ENCODE results near the gene PICALM.
"Not testable (repeated sequence)": the region's sequence is repeated elsewhere in the genome, so short reads cannot be mapped to it uniquely, and the experiment has no call there.

The PICALM gene
- 175 to 271 (median 209) reads per million in 9 experiments for total RNA-seq

GRCh38 chr11:86068951-86069407 is at the start of gene PICALM:
TSS of gene PICALM (minus strand) at chr11:86069084. CDS start at chr11:86068780, 304 bp downstream.
- Mint-ChIP-seq H3K27ac (peak within 1 kb of the TSS; percentile 98), H3K4me3 (peak within 1 kb of the TSS; percentile 99), H3K27me3 (no peaks in the 10 kb centered on the region), H3K36me3 (ENCODE audit: insufficient read depth) (peaks cover 39% of the 10 kb centered on the region), H3K4me1 (ENCODE audit: low read depth in 2 of 2) (peaks cover 20 to 35% of the 10 kb centered on the region in 2 donors), H3K9me3 (no peaks in the 10 kb centered on the region)
- DNase-seq, result peak; percentile 92 to 94 (median 93)
- ATAC-seq (replicated peaks), result peak; percentile 83

- no peaks in the 10 kb centered on the region for H3K27me3 Mint-ChIP-seq
- no peaks in the 10 kb centered on the region for H3K36me3 Mint-ChIP-seq (ENCODE audit: insufficient read depth)
- no peaks in the 10 kb centered on the region for H3K9me3 Mint-ChIP-seq
- no peak overlapping the region for H3K4me3 Mint-ChIP-seq
- no peak for DNase-seq
- no peak overlapping the region for H3K27ac Mint-ChIP-seq
- no peak for ATAC-seq (replicated peaks)
- peaks cover 15 to 20% of the 10 kb centered on the region in 2 donors for H3K4me1 Mint-ChIP-seq (ENCODE audit: low read depth in 2 of 2)
These were observed 49.4 kb upstream of the PICALM start for GRCh38 chr11:86118253-86118652.

- no peaks in the 10 kb centered on the region for H3K9me3 Mint-ChIP-seq
- no peaks in the 10 kb centered on the region for H3K36me3 Mint-ChIP-seq (ENCODE audit: insufficient read depth)
- H3K4me3 Mint-ChIP-seq, result no peak overlapping the region
- peaks cover 15 to 20% of the 10 kb centered on the region in 2 donors for H3K4me1 Mint-ChIP-seq (ENCODE audit: low read depth in 2 of 2)
- DNase-seq (no peak), ATAC-seq (replicated peaks) (no peak)
- no peaks in the 10 kb centered on the region for H3K27me3 Mint-ChIP-seq
- H3K27ac Mint-ChIP-seq, result peak overlapping the region in 1 of 2 donors; percentile 70
These were observed 48.8 kb upstream of the PICALM start for GRCh38 chr11:86117712-86118063.

GRCh38 chr11:86117001-86117711 is 48.3 kb upstream of the PICALM start:
- H3K9me3 Mint-ChIP-seq, result no peaks in the 10 kb centered on the region
- DNase-seq (no peak), ATAC-seq (replicated peaks) (no peak)
- peak overlapping the region in 1 of 2 donors; percentile 56 for H3K4me3 Mint-ChIP-seq
- peak overlapping the region; percentile 33 to 70 for H3K27ac Mint-ChIP-seq
- H3K36me3 Mint-ChIP-seq (ENCODE audit: insufficient read depth), result no peaks in the 10 kb centered on the region
- H3K4me1 Mint-ChIP-seq (ENCODE audit: low read depth in 2 of 2), result peaks cover 15 to 20% of the 10 kb centered on the region in 2 donors
- H3K27me3 Mint-ChIP-seq, result no peaks in the 10 kb centered on the region

- Mint-ChIP-seq H3K27ac (peak overlapping the region; percentile 33 to 88), H3K4me1 (ENCODE audit: low read depth in 2 of 2) (peaks cover 15 to 20% of the 10 kb centered on the region in 2 donors), H3K9me3 (no peaks in the 10 kb centered on the region), H3K4me3 (peak overlapping the region; percentile 39 to 56), H3K27me3 (no peaks in the 10 kb centered on the region), H3K36me3 (ENCODE audit: insufficient read depth) (no peaks in the 10 kb centered on the region)
- ATAC-seq (replicated peaks), result peak; percentile 99
- peak in 1 of 3 experiments; percentile 16 for DNase-seq
These were observed 47.5 kb upstream of the PICALM start for GRCh38 chr11:86116386-86116726.

- Mint-ChIP-seq H3K4me3 (peak overlapping the region; percentile 39 to 56), H3K9me3 (no peaks in the 10 kb centered on the region), H3K36me3 (ENCODE audit: insufficient read depth) (no peaks in the 10 kb centered on the region), H3K4me1 (ENCODE audit: low read depth in 2 of 2) (peaks cover 15 to 20% of the 10 kb centered on the region in 2 donors), H3K27me3 (no peaks in the 10 kb centered on the region), H3K27ac (peak overlapping the region; percentile 33 to 88)
- peak; percentile 31 for ATAC-seq (replicated peaks)
- DNase-seq, result no peak
These were observed 46.9 kb upstream of the PICALM start for GRCh38 chr11:86115542-86116385.

- DNase-seq (no peak), ATAC-seq (replicated peaks) (no peak)
- Mint-ChIP-seq H3K9me3 (no peaks in the 10 kb centered on the region), H3K36me3 (ENCODE audit: insufficient read depth) (peaks cover 2% of the 10 kb centered on the region), H3K27me3 (no peaks in the 10 kb centered on the region), H3K4me1 (ENCODE audit: low read depth in 2 of 2) (peaks cover 2 to 4% of the 10 kb centered on the region in 2 donors), H3K4me3 (no peak overlapping the region), H3K27ac (peak overlapping the region in 1 of 2 donors; percentile 77)
These were observed 40.2 kb upstream of the PICALM start for GRCh38 chr11:86108890-86109638.

GRCh38 chr11:86108191-86108590 is 39.3 kb upstream of the PICALM start:
- H3K27ac Mint-ChIP-seq, result peak overlapping the region in 1 of 2 donors; percentile 77
- no peaks in the 10 kb centered on the region for H3K27me3 Mint-ChIP-seq
- H3K4me1 Mint-ChIP-seq (ENCODE audit: low read depth in 2 of 2), result peaks cover 2 to 4% of the 10 kb centered on the region in 2 donors
- peaks cover 2% of the 10 kb centered on the region for H3K36me3 Mint-ChIP-seq (ENCODE audit: insufficient read depth)
- no peak for DNase-seq
- H3K9me3 Mint-ChIP-seq, result no peaks in the 10 kb centered on the region
- no peak overlapping the region for H3K4me3 Mint-ChIP-seq
- no peak for ATAC-seq (replicated peaks)

GRCh38 chr11:86106916-86107315 is 38.0 kb upstream of the PICALM start:
- Mint-ChIP-seq H3K36me3 (ENCODE audit: insufficient read depth) (peaks cover 2% of the 10 kb centered on the region), H3K4me1 (ENCODE audit: low read depth in 2 of 2) (peaks cover 2 to 4% of the 10 kb centered on the region in 2 donors), H3K27me3 (peaks cover 0 to 3% of the 10 kb centered on the region in 2 donors), H3K9me3 (no peaks in the 10 kb centered on the region), H3K4me3 (no peak overlapping the region), H3K27ac (no peak overlapping the region)
- ATAC-seq (replicated peaks) (no peak), DNase-seq (no peak)

- H3K36me3 Mint-ChIP-seq (ENCODE audit: insufficient read depth); H3K27ac Mint-ChIP-seq; H3K4me3 Mint-ChIP-seq; H3K9me3 Mint-ChIP-seq; H3K27me3 Mint-ChIP-seq; DNase-seq; ATAC-seq (replicated peaks); H3K4me1 Mint-ChIP-seq (ENCODE audit: low read depth in 2 of 2): not testable (repeated sequence)
These were observed 37.1 kb upstream of the PICALM start for GRCh38 chr11:86106031-86106430.

- not testable (repeated sequence) for DNase-seq; H3K4me3 Mint-ChIP-seq; H3K9me3 Mint-ChIP-seq; H3K27me3 Mint-ChIP-seq; ATAC-seq (replicated peaks); H3K27ac Mint-ChIP-seq; H3K4me1 Mint-ChIP-seq (ENCODE audit: low read depth in 2 of 2); H3K36me3 Mint-ChIP-seq (ENCODE audit: insufficient read depth)
These were observed 36.7 kb upstream of the PICALM start for GRCh38 chr11:86105601-86106000.

- Mint-ChIP-seq H3K27ac (no peak overlapping the region), H3K27me3 (peaks cover 6 to 8% of the 10 kb centered on the region in 2 donors), H3K4me3 (no peak overlapping the region), H3K4me1 (ENCODE audit: low read depth in 2 of 2) (peaks cover 2 to 4% of the 10 kb centered on the region in 2 donors), H3K36me3 (ENCODE audit: insufficient read depth) (peaks cover 2% of the 10 kb centered on the region), H3K9me3 (no peaks in the 10 kb centered on the region)
- ATAC-seq (replicated peaks) (no peak), DNase-seq (no peak)
These were observed 34.9 kb upstream of the PICALM start for GRCh38 chr11:86103808-86104207.

- no peaks in the 10 kb centered on the region for H3K4me1 Mint-ChIP-seq (ENCODE audit: low read depth in 2 of 2)
These were observed 33.1 kb upstream of the PICALM start for GRCh38 chr11:86101941-86102407.

More at GRCh38 chr11:86101941-86102407, 33.1 kb upstream of the PICALM start:
- DNase-seq, result no peak
- no peak for ATAC-seq (replicated peaks)
- peaks cover 6 to 8% of the 10 kb centered on the region in 2 donors for H3K27me3 Mint-ChIP-seq
- no peaks in the 10 kb centered on the region for H3K9me3 Mint-ChIP-seq
- no peak overlapping the region for H3K27ac Mint-ChIP-seq
- H3K4me3 Mint-ChIP-seq, result no peak overlapping the region
- peaks cover 2% of the 10 kb centered on the region for H3K36me3 Mint-ChIP-seq (ENCODE audit: insufficient read depth)

All from effector memory CD8-positive, alpha-beta T cell (primary cell).